GM18498 (cell line): ENCODE measurements around the gene SLX4IP.
A peak's percentile ranks its signal among the peaks of the same experiment; 100 is the strongest.
"Not testable (repeated sequence)": the region's sequence is repeated elsewhere in the genome, so short reads cannot be mapped to it uniquely, and the experiment has no call there.

Source experiments
- ATAC-seq: cut with Tn5 transposase; IDR thresholded peaks from one replicate; pipeline ENCODE4 v1.9.1; 2021; ENCODE audit warnings: mild to moderate bottlenecking, moderate library complexity; ENCODE audit not compliant: unreplicated experiment

The SLX4IP gene

GRCh38 chr20:10595985-10596384 lies 160.9 kb downstream of the SLX4IP start:
- ATAC-seq = no peak

GRCh38 chr20:10596710-10597121 lies 161.6 kb downstream of the SLX4IP start:
- no peak for ATAC-seq

GRCh38 chr20:10597637-10598036 lies 162.5 kb downstream of the SLX4IP start:
- no peak for ATAC-seq

GRCh38 chr20:10602221-10602871 lies 167.2 kb downstream of the SLX4IP start:
- no peak for ATAC-seq

GRCh38 chr20:10603378-10603777 lies 168.3 kb downstream of the SLX4IP start:
- ATAC-seq = no peak

- ATAC-seq = no peak
Measured at GRCh38 chr20:10603971-10604864, 169.1 kb downstream of the SLX4IP start.

- no peak for ATAC-seq
Measured at GRCh38 chr20:10604865-10605440, 169.8 kb downstream of the SLX4IP start.

GRCh38 chr20:10605547-10606195 lies 170.6 kb downstream of the SLX4IP start:
- no peak for ATAC-seq

GRCh38 chr20:10609276-10609675 lies 174.2 kb downstream of the SLX4IP start:
- no peak for ATAC-seq

- ATAC-seq = no peak
Measured at GRCh38 chr20:10609770-10610169, 174.7 kb downstream of the SLX4IP start.

GRCh38 chr20:10610251-10610650 lies 175.1 kb downstream of the SLX4IP start:
- ATAC-seq = no peak

- ATAC-seq = peak; percentile 94
Measured at GRCh38 chr20:10611357-10611756, 176.3 kb downstream of the SLX4IP start.

- ATAC-seq = not testable (repeated sequence)
Measured at GRCh38 chr20:10613426-10613825, 178.3 kb downstream of the SLX4IP start.

- ATAC-seq = no peak
Measured at GRCh38 chr20:10613911-10614310, 178.8 kb downstream of the SLX4IP start.

GRCh38 chr20:10616212-10616611 lies 181.1 kb downstream of the SLX4IP start:
- no peak for ATAC-seq

GRCh38 chr20:10617549-10618133 lies 182.5 kb downstream of the SLX4IP start:
- ATAC-seq = not testable (repeated sequence)

GRCh38 chr20:10618611-10619245 lies 183.6 kb downstream of the SLX4IP start:
- ATAC-seq = no peak

- no peak for ATAC-seq
Measured at GRCh38 chr20:10619427-10619826, 184.3 kb downstream of the SLX4IP start.

GRCh38 chr20:10621149-10621548 lies 186.0 kb downstream of the SLX4IP start:
- no peak for ATAC-seq

GRCh38 chr20:10622657-10623418 lies 187.7 kb downstream of the SLX4IP start:
- no peak for ATAC-seq
